ENCODE results near the gene RGL2. TPM values are rescaled to one million over a fixed set of nuclear protein-coding genes. Genes with fewer than 3 reads are reported as not detected.

The RGL2 gene, protein sequence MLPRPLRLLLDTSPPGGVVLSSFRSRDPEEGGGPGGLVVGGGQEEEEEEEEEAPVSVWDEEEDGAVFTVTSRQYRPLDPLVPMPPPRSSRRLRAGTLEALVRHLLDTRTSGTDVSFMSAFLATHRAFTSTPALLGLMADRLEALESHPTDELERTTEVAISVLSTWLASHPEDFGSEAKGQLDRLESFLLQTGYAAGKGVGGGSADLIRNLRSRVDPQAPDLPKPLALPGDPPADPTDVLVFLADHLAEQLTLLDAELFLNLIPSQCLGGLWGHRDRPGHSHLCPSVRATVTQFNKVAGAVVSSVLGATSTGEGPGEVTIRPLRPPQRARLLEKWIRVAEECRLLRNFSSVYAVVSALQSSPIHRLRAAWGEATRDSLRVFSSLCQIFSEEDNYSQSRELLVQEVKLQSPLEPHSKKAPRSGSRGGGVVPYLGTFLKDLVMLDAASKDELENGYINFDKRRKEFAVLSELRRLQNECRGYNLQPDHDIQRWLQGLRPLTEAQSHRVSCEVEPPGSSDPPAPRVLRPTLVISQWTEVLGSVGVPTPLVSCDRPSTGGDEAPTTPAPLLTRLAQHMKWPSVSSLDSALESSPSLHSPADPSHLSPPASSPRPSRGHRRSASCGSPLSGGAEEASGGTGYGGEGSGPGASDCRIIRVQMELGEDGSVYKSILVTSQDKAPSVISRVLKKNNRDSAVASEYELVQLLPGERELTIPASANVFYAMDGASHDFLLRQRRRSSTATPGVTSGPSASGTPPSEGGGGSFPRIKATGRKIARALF
- total RNA-seq (2022; extraction: Qiagen RNA extraction; ENCODE audit: low read depth), result 9.4 to 15.3 TPM (median 14.0 TPM) in 5 replicates

DNA sequence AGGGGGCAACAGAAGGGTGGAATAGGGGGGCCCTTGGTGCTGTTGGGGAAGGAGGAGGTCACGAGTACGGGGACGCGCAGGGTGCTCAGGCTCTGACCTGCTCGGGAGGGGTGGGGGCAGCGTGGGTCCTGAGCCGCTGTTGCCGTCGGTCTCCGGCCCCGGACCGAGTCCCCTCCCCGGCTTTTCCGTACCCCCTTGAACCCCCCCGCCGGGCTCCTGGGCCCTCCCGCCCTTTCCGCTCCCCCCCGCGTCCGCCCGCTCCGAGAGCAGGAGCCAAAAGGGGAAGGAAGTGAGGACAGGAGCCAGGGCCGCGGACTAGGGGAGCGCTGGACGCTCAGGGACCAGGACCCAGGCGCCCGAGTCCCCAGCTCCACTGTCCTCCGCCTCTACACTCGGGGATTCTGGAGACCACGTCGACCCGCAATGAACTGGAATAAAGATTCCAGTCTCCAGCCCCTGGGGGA lies at the start of gene RGL2:
RGL2 (minus strand) TSS at position 170 of the 464 bp plus-strand sequence. CDS start 332 bp downstream, outside the sequence.

DNA sequence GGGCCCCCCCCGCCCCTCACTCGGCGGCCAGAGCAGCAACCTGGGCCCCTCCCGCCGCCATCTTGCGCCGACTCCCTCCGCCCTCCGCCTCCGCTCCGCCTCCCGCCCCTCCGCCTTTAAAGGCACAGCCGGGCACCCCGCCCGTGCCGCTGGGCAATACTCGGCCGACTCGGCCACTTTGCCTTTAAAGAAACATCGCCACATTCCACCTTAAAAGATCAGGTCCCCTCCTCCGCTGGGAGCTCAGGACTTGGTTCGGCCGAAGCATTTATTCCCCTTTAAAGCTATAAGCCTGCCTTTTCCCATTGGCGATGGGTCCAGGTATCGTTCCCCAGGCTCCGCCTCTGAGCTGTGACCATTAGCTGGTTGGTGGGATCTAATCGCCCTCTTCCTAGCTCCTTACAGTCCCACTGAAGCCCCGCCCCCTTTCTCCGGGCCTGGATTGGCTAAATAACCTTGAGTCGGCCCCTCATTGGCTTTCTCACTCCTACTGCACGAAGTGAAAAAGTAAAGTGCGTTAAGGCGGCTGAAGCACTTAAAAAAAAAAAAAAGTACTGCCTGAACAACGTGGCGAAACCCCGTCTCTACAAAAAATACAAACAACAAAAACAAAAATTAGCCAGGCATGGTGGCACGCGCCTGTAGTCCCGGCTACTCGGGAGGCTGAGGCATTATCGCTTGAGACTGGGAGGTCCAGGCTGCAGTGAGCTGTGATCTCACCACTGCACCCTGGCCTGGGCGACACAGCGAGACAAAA lies 19.1 kb upstream of the RGL2 start, which contains the start of gene ZBTB22:
ZBTB22 (minus strand) TSS at position 76 of the 757 bp plus-strand sequence. CDS start 828 bp downstream, outside the sequence.

DNA sequence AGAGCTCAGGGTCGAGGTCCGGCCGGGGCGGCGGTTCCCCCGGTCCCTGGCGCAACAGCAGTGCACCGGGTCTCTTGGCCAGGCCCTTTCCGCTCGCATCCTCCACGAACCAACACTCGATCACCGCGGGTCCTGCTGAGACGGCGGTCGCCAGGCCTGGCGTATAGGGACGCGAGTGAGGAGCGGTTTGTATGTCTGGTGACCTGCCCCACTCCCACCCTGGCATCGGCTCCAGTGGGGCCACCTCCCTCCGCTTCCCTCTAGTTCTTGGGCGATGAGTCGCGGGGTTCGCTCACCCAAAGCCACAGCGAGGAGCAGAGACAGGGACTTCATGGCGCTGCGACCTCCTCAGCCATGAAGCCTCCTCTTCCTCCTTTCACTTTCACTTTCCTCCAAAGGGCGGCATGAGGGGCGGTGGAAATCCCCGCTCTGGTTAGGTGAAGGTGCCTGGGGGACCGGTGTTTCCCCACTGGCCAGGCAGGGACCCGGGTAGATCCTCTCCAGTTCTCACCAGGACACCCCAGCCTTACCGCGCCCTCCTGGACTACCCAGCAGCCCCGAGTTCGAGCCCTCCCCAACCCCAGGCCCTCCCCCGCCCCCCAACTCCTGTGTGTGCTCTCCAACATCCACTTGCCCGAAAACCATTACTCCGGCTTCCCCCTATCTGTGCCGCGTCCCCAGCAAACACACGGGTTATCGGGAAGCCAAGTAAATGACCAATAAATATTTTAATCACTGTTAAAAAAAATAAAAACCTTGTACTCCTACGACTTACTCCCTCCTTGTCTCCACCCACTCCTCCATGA lies 15.2 kb upstream of the RGL2 start, which contains the start of gene TAPBP:
TAPBP (minus strand) TSS at position 370 of the 806 bp plus-strand sequence; CDS start at position 333, 37 bp downstream.

DNA sequence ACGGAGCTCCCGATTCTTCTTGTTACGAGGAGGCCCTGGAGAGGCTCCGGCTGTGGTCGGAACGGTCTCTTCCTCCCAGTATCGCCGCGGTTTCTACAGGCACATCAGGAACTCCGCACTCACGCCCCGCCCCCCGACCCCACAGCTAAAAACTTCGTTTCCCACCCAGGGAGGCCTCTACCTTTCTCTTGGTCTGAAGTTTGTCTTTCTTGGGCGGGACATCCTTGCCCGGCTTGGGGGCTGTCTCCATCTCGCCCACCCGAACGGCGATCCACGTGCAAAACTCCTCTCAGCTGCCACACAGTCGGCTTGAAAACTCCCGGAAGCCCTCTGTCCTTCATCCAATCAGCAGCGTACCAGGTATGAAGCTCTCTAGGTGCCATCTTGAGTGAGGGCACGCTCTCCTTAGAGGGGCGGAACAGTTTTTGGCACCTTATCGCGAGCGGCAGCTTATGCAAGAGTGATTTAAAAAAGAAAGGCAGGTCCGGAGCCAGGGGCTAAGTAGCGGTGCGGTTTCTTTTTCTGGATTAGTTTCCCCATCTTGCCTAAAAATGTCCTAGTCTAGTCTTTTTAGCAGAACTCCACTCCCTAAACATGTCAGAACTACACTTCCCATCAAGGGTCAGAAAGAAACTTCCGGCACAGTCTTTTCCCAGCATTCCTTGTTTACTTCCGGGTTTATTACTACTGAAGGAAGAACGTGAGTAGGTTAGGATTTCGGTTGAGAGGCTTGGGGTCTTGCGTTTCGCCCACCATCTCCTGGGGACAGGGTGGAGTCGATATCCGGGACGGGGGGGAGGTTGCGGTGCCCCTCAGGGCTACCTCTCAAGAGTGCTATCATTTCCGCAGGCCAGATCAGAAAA lies 9.6 kb downstream of the RGL2 start, which contains the start of the genes PFDN6 and WDR46:
PFDN6 (plus strand) TSS at position 681 of the 863 bp plus-strand sequence. CDS start 256 bp downstream, outside the sequence.
WDR46 (minus strand) TSS at position 319 of the 863 bp plus-strand sequence; CDS start at position 250, 69 bp downstream.

DNA sequence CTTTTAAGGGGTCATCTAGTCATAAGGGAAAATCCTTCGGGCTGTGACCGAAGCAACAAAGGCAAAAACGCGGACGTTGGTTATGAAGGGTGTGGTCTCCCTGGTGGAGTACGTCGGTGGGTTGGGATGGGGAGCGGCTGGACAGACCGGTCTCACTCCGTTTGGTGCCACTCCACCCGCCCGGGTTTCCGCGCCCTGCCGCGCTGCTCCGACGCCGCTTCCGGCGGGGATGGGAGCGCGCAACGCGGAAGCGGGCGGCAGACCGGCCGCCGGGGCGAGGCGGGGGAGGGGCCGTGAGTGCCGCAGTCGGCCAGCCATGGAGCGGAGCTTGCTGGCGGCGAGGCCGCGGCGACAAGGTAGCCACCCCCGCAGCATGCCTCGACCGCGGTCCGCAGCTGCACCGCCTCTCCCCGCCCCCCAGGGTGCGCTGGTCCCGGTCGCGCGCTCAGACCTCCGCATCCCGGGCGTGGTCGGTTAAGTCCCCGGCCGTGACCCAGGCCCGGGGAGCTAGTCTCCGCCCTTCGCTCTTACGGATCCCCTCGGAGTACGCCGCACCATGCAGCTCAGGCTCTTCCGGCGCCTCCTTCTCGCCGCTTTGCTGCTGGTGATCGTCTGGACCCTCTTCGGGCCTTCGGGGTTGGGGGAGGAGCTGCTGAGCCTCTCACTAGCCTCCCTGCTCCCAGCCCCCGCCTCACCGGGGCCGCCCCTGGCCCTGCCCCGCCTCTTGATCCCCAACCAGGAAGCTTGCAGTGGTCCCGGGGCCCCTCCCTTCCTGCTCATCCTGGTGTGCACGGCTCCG lies 21.7 kb downstream of the RGL2 start, which contains the start of gene B3GALT4:
B3GALT4 (plus strand) TSS at position 260 of the 799 bp plus-strand sequence; CDS start at position 557, 297 bp downstream.

DNA sequence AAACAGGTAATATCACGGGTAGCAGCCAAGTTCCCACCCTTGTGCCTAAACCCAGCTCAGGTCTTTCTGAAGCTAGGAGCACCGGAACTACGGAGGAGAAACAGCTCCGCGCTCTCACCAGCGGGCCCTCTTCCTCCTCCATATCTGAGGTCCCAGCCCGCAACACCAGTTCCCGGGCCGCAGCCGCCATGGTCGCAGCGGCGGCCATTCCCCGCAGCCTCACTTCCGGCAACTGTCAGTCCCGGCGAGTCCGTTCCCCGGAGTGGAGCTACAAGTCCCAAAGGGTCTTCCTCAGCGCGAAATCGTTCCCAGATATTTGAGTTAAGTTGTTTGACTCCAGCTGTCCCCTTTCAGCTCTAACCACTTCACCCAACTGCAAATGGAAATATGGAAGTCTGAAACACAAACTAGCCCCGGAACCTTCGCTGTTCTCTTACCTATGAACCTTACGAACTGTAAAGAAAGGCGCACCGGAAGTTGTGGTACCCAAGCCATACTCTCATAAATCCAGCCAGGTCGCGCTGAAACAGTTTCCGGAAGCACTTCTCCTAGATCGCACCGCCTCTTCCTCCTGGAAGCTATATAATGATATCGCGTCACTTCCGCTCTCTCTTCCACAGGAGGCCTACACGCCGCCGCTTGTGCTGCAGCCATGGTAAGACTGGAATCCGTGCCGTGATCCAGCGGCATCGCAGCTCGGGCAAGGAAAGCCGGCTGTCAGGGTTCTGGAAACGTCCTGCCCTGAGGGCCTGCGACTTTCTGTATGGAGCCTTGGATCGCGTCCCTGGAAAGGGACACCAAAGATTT lies 27.1 kb downstream of the RGL2 start, which contains the start of the genes RPS18 and VPS52:
RPS18 (plus strand) TSS at position 608 of the 807 bp plus-strand sequence; CDS start at position 653, 45 bp downstream.
VPS52 (minus strand) TSS at position 409 of the 807 bp plus-strand sequence; CDS start at position 208, 201 bp downstream.

Other genes with a start within 250 kb of the RGL2 start
- gene HLA-DPA1, start 225.3 kb downstream of the RGL2 start, total RNA-seq (2022; extraction: Qiagen RNA extraction; ENCODE audit: low read depth), result 0.05 TPM in 1 of 5 replicates, not detected in the others
- gene HLA-DPB1, start 223.0 kb downstream of the RGL2 start, total RNA-seq (2022; extraction: Qiagen RNA extraction; ENCODE audit: low read depth), result not detected in 5 replicates
- 0.71 to 1.5 TPM (median 0.79 TPM) in 5 replicates for gene COL11A2, start 106.5 kb downstream of the RGL2 start, total RNA-seq (2022; extraction: Qiagen RNA extraction; ENCODE audit: low read depth)
- gene RXRB, start 98.3 kb downstream of the RGL2 start, total RNA-seq (2022; extraction: Qiagen RNA extraction; ENCODE audit: low read depth), result 14.6 to 23.6 TPM (median 21.7 TPM) in 5 replicates
- gene SLC39A7, start 98.1 kb downstream of the RGL2 start, total RNA-seq (2022; extraction: Qiagen RNA extraction; ENCODE audit: low read depth), result 99.1 to 115 TPM (median 112 TPM) in 5 replicates
- 9.7 to 16.5 TPM (median 14.8 TPM) in 5 replicates for gene HSD17B8, start 94.3 kb downstream of the RGL2 start, total RNA-seq (2022; extraction: Qiagen RNA extraction; ENCODE audit: low read depth)
- gene RING1, start 90.4 kb downstream of the RGL2 start, total RNA-seq (2022; extraction: Qiagen RNA extraction; ENCODE audit: low read depth), result 19.0 to 27.0 TPM (median 24.7 TPM) in 5 replicates
- 17.5 to 19.4 TPM (median 18.5 TPM) in 5 replicates for gene VPS52, start 27.1 kb downstream of the RGL2 start, total RNA-seq (2022; extraction: Qiagen RNA extraction; ENCODE audit: low read depth)
- gene RPS18, start 26.9 kb downstream of the RGL2 start, total RNA-seq (2022; extraction: Qiagen RNA extraction; ENCODE audit: low read depth), result 2,468 to 2,870 TPM (median 2,583 TPM) in 5 replicates
- 0.47 to 1.1 TPM (median 0.66 TPM) in 5 replicates for gene B3GALT4, start 21.8 kb downstream of the RGL2 start, total RNA-seq (2022; extraction: Qiagen RNA extraction; ENCODE audit: low read depth)
- gene WDR46, start 9.7 kb downstream of the RGL2 start, total RNA-seq (2022; extraction: Qiagen RNA extraction; ENCODE audit: low read depth), result 51.7 to 59.6 TPM (median 56.5 TPM) in 5 replicates
- 95.5 to 148 TPM (median 103 TPM) in 5 replicates for gene PFDN6, start 9.3 kb downstream of the RGL2 start, total RNA-seq (2022; extraction: Qiagen RNA extraction; ENCODE audit: low read depth)
- gene TAPBP, start 15.1 kb upstream of the RGL2 start, total RNA-seq (2022; extraction: Qiagen RNA extraction; ENCODE audit: low read depth), result 30.8 to 42.7 TPM (median 36.7 TPM) in 5 replicates
- gene ZBTB22, start 18.8 kb upstream of the RGL2 start, total RNA-seq (2022; extraction: Qiagen RNA extraction; ENCODE audit: low read depth), result 2.1 to 5.4 TPM (median 4.1 TPM) in 5 replicates
- 38.1 to 39.7 TPM (median 38.5 TPM) in 5 replicates for gene DAXX, start 24.0 kb upstream of the RGL2 start, total RNA-seq (2022; extraction: Qiagen RNA extraction; ENCODE audit: low read depth)
- gene KIFC1, start 92.9 kb upstream of the RGL2 start, total RNA-seq (2022; extraction: Qiagen RNA extraction; ENCODE audit: low read depth), result 33.8 to 49.0 TPM (median 44.2 TPM) in 5 replicates
- 10.0 to 20.7 TPM (median 17.9 TPM) in 5 replicates for gene PHF1, start 112.1 kb upstream of the RGL2 start, total RNA-seq (2022; extraction: Qiagen RNA extraction; ENCODE audit: low read depth)
- 139 to 237 TPM (median 202 TPM) in 5 replicates for gene CUTA, start 119.2 kb upstream of the RGL2 start, total RNA-seq (2022; extraction: Qiagen RNA extraction; ENCODE audit: low read depth)
- gene SYNGAP1, start 121.1 kb upstream of the RGL2 start, total RNA-seq (2022; extraction: Qiagen RNA extraction; ENCODE audit: low read depth), result 3.7 to 9.2 TPM (median 5.1 TPM) in 5 replicates
- gene ZBTB9, start 155.6 kb upstream of the RGL2 start, total RNA-seq (2022; extraction: Qiagen RNA extraction; ENCODE audit: low read depth), result 10.2 to 12.0 TPM (median 11.1 TPM) in 5 replicates